ENCODE results near the gene FADS2. TPM values are rescaled to one million over a fixed set of nuclear protein-coding genes. Genes with fewer than 3 reads are reported as not detected.

The FADS2 gene
- total and polyA plus RNA-seq, 2 of the 13 experiments (the other 11 are each of a cell fraction or from before 2014, with no cell fraction given) = 90.1 to 124 TPM

DNA sequence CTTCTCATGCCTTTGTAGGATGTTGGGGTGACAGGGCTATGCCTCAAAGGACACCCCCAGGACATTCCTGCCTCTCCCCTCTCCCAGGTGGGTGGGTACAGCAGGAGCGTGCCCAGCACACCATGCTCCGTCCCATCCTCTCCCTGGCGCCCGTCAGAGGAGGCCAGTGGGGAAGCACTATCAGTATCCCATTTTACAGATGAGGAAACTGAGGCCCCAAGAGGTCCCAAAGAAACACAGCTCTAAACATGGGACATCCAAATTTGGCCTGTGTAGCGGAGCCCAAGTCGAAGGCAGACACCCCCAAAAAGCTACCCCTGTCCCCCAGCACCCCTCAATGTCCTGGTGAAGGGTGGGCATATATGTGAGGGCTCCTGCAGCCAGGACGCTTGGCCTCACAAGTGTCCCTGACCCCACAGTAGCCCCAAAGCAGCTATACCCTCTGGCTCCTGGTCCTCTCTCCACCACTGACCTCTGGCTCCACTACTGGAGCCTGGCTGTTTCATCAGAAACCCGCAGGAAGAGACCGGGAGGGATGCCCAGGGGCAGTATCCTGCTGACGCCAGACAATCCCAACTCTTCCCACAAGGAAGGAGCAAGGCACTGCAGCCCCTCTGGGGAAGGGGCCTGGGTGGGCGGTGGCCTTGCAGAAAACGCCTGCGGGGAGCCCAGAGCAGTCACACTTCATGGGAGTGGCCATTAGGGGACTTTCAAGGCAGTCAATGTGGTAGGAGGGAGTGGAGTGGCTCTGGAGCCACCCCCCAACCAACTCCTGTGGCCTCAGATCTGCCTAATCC lies 57.9 kb downstream of the FADS2 start:
- no peaks in the 10 kb centered on the region for H3K79me2 ChIP-seq (ENCODE audit: insufficient read depth, low read length)
- POLR2A ChIA-PET = no interaction called here
- in situ Hi-C loops (cut with HindIII; ENCODE audit: extremely low pct_ligation_motif_present, low pct_unique_long_range_greater_than_20kb) = no loop called here

DNA sequence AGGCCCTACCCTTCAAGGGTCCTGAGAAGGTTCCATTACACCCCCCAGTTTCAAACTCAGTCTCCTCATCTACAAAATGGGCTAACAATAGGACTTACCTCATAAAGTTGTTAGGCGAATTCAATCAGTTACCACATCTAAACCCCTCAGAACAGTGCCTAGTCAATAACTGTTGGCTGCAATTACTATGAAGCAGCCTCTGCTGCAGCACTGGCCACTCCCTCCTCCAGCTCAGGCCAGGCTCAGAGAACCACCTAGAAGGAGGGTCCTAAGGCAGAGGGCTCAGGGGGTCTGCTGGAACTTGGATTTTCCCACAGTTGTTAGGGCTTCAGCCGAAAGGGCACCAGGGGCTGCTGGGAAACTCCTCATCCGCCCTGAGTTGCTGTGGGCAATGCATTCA lies 58.5 kb downstream of the FADS2 start:
- ChIA-PET POLR2A (no interaction called here), CTCF (ENCODE audit: low intra/inter-chr PET ratio, low total read pairs) (no interaction called here)
- Histone ChIP-seq H3K9me3 (ENCODE audit: low read length) (no peaks in the 10 kb centered on the region), H3K4me2 (ENCODE audit: low read depth, low read length) (no peak overlapping the region), H3K4me3 (replicated peaks in 1 of 3; ENCODE audit: insufficient read depth in 1 of 3, low read depth in 2 of 3, low read length in 3 of 3) (no peak overlapping the region), H2AFZ (ENCODE audit: low read length) (no peak overlapping the region), H3K27me3 (ENCODE audit: control insufficient read depth in 1 of 2, insufficient read depth in 2 of 2, low read length in 2 of 2) (no peaks in the 10 kb centered on the region), H3K27ac (ENCODE audit: extremely low read length, insufficient read depth, low read length) (no peak overlapping the region), H3K36me3 (replicated peaks in 1 of 2; ENCODE audit: control insufficient read depth in 1 of 2, insufficient read depth in 2 of 2, low read length in 2 of 2) (no peaks in the 10 kb centered on the region), H4K20me1 (ENCODE audit: insufficient read depth, low read length) (no peaks in the 10 kb centered on the region), H3K79me2 (ENCODE audit: insufficient read depth, low read length) (no peaks in the 10 kb centered on the region), H3K4me1 (ENCODE audit: insufficient read depth, low read length) (peaks cover 14% of the 10 kb centered on the region), H3K9ac (ENCODE audit: insufficient read depth, low read depth, low read length) (no peak overlapping the region)
- no peak for FAIRE-seq
- DNase-seq (ENCODE audit: low spot score) = no peak
- ATAC-seq = no peak
- no TSS peak for BruUV-seq (replicated peaks)
- TF ChIP-seq, protein P1, sequence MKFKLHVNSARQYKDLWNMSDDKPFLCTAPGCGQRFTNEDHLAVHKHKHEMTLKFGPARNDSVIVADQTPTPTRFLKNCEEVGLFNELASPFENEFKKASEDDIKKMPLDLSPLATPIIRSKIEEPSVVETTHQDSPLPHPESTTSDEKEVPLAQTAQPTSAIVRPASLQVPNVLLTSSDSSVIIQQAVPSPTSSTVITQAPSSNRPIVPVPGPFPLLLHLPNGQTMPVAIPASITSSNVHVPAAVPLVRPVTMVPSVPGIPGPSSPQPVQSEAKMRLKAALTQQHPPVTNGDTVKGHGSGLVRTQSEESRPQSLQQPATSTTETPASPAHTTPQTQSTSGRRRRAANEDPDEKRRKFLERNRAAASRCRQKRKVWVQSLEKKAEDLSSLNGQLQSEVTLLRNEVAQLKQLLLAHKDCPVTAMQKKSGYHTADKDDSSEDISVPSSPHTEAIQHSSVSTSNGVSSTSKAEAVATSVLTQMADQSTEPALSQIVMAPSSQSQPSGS (CRISPR knock-in tag; IDR thresholded peaks at IDR 0.05) = no peak
- TF ChIP-seq ZNF431 (CRISPR knock-in tag; IDR thresholded peaks at IDR 0.05; ENCODE audit: borderline replicate concordance, low read depth) (no peak), ZFP90 (CRISPR knock-in tag; IDR thresholded peaks at IDR 0.05; ENCODE audit: borderline replicate concordance) (peak; percentile 98)
- TF ChIP-seq, protein P2, sequence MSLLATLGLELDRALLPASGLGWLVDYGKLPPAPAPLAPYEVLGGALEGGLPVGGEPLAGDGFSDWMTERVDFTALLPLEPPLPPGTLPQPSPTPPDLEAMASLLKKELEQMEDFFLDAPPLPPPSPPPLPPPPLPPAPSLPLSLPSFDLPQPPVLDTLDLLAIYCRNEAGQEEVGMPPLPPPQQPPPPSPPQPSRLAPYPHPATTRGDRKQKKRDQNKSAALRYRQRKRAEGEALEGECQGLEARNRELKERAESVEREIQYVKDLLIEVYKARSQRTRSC (CRISPR knock-in tag; IDR thresholded peaks at IDR 0.05; ENCODE audit: low read depth) = no peak
- TF ChIP-seq, protein P3, sequence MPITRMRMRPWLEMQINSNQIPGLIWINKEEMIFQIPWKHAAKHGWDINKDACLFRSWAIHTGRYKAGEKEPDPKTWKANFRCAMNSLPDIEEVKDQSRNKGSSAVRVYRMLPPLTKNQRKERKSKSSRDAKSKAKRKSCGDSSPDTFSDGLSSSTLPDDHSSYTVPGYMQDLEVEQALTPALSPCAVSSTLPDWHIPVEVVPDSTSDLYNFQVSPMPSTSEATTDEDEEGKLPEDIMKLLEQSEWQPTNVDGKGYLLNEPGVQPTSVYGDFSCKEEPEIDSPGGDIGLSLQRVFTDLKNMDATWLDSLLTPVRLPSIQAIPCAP (CRISPR knock-in tag; IDR thresholded peaks at IDR 0.05; ENCODE audit: low read depth) = no peak
- intact Hi-C loops (cut with micrococcal nuclease; ENCODE audit: unreplicated experiment) (no loop called here), in situ Hi-C loops (cut with HindIII; ENCODE audit: extremely low pct_ligation_motif_present, low pct_unique_long_range_greater_than_20kb) (no loop called here)
- 88% methylated on average over 1 of the region's 3 CpGs for WGBS (ENCODE audit: low lambda C conversion rate)

More for the DNA sequence above, 57.9 kb downstream of the FADS2 start:
- CTCF ChIA-PET (ENCODE audit: low intra/inter-chr PET ratio, low total read pairs) = no interaction called here
- no peaks in the 10 kb centered on the region for H4K20me1 ChIP-seq (ENCODE audit: insufficient read depth, low read length)
- no peak overlapping the region for H3K27ac ChIP-seq (ENCODE audit: extremely low read length, insufficient read depth, low read length)
- BruUV-seq (replicated peaks) = no TSS peak
- no peaks in the 10 kb centered on the region for H3K9me3 ChIP-seq (ENCODE audit: low read length)
- no peaks in the 10 kb centered on the region for H3K27me3 ChIP-seq (ENCODE audit: control insufficient read depth in 1 of 2, insufficient read depth in 2 of 2, low read length in 2 of 2)
- DNase-seq (ENCODE audit: low spot score) = no peak
- no peak overlapping the region for H3K4me3 ChIP-seq (replicated peaks in 1 of 3; ENCODE audit: insufficient read depth in 1 of 3, low read depth in 2 of 3, low read length in 3 of 3)
- ATAC-seq = no peak
- H3K36me3 ChIP-seq (replicated peaks in 1 of 2; ENCODE audit: control insufficient read depth in 1 of 2, insufficient read depth in 2 of 2, low read length in 2 of 2) = no peaks in the 10 kb centered on the region
- no peak for TF ChIP-seq NCOR1 (IDR thresholded peaks at IDR 0.05; ENCODE audit: borderline replicate concordance, low read length)
- peak; percentile 62 for TF ChIP-seq ZNF629 (CRISPR knock-in tag; conservative IDR thresholded peaks at IDR 0.05)
- no peak for TF ChIP-seq MAF1 (CRISPR knock-in tag; IDR thresholded peaks at IDR 0.05; ENCODE audit: borderline replicate concordance)
- no peak overlapping the region for H3K4me2 ChIP-seq (ENCODE audit: low read depth, low read length)
- no peak overlapping the region for H2AFZ ChIP-seq (ENCODE audit: low read length)
- peaks cover 13% of the 10 kb centered on the region for H3K4me1 ChIP-seq (ENCODE audit: insufficient read depth, low read length)
- H3K9ac ChIP-seq (ENCODE audit: insufficient read depth, low read depth, low read length) = no peak overlapping the region
- WGBS (ENCODE audit: low lambda C conversion rate) = 100% methylated on average over 6 of the region's 13 CpGs
- intact Hi-C loops (cut with micrococcal nuclease; ENCODE audit: unreplicated experiment) = no loop called here
- no peak for FAIRE-seq

All from HepG2 (cell line).